LNCAP (cell line): ENCODE measurements around the gene LHX2.

Experiments used
- TF ChIP-seq, protein P1 (sequence below): fragments of 450-650 bp; IDR thresholded peaks from 2 replicates; pipeline ENCODE4 v1.5.1; 2017; ENCODE audit warnings: mild to moderate bottlenecking

The LHX2 gene

DNA sequence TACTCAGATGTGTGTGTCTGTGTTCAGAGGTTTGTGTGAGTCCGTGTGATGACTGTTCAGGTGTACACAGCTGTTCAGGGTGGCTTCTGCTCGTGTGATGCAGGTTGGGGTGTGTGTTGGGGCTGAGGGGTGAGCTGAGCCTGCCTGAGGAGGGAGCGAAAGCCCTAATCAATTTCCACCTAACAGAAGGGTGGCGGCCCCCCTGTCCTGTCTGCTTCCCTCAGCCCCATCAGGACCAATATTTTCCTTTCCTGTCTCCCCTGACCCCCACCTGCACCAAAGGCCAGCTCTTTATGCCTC, 30.2 kb downstream of the LHX2 start:
- TF ChIP-seq, protein P1, sequence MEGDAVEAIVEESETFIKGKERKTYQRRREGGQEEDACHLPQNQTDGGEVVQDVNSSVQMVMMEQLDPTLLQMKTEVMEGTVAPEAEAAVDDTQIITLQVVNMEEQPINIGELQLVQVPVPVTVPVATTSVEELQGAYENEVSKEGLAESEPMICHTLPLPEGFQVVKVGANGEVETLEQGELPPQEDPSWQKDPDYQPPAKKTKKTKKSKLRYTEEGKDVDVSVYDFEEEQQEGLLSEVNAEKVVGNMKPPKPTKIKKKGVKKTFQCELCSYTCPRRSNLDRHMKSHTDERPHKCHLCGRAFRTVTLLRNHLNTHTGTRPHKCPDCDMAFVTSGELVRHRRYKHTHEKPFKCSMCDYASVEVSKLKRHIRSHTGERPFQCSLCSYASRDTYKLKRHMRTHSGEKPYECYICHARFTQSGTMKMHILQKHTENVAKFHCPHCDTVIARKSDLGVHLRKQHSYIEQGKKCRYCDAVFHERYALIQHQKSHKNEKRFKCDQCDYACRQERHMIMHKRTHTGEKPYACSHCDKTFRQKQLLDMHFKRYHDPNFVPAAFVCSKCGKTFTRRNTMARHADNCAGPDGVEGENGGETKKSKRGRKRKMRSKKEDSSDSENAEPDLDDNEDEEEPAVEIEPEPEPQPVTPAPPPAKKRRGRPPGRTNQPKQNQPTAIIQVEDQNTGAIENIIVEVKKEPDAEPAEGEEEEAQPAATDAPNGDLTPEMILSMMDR, result no peak

GRCh38 chr9:124042201-124042721, 30.7 kb downstream of the LHX2 start:
- TF ChIP-seq, protein P1, result no peak

- TF ChIP-seq, protein P1, result no peak
Measured at GRCh38 chr9:124044448-124044847, 32.9 kb downstream of the LHX2 start.

DNA sequence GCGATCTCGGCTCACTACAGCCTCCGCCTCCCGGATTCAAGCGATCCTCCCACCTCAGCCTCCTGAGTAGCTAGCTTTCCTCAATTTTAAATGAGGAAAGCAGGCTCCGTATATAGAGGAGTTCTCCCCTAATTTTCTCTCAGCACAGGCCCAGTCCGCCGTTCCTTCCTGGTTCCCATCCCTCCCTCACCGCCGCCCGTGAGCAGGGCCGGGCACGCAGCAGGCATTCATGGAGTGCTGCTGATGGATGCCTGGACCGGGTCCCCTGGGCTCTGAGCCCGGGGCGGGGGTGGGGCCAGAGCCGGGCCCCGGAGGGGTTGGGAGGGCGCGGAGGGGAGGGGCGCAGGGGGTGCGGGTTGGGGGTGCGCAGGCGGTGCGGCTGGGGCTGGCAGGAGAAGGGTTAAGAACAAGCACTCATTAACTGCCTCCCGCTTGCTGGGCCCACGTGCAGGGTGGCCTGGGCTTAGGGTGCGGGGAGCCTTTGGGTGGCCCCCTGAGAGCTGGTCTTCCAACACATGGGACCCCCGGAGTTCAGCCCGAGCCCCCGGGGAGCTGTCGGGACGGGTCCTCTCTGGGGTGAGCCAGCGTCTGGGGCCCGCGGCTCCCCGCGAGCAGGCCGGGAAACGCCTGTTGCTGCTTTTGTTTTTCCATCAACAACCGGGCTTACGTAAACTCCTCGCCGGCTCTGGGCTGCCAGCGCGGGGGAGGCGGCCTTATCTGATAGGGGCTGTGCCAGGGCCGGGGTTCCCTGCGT, 33.7 kb downstream of the LHX2 start:
- TF ChIP-seq, protein P1, result no peak

GRCh38 chr9:124045830-124046177, 34.2 kb downstream of the LHX2 start:
- TF ChIP-seq, protein P1, result no peak

DNA sequence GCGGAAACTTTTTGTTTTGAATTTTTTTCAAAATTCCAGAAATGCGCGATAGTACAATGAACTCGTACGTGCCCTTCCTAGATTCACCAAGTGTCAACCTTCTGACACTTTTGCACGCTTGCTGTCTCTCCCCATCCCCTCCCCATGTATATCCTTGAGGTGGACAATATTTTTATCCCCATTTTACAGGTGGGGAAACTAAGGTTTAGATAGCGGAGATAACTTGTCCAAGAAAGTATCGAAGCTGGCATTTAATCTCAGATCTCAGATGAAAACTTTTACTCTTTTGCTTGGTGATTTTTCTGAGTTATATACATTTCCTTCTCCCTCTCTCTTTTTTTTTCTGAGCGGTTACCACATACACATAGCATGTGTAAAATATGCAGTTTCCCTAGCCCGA, 34.6 kb downstream of the LHX2 start:
- TF ChIP-seq, protein P1, result no peak

- TF ChIP-seq, protein P1, result no peak
Measured at GRCh38 chr9:124047251-124047672, 35.7 kb downstream of the LHX2 start.

DNA sequence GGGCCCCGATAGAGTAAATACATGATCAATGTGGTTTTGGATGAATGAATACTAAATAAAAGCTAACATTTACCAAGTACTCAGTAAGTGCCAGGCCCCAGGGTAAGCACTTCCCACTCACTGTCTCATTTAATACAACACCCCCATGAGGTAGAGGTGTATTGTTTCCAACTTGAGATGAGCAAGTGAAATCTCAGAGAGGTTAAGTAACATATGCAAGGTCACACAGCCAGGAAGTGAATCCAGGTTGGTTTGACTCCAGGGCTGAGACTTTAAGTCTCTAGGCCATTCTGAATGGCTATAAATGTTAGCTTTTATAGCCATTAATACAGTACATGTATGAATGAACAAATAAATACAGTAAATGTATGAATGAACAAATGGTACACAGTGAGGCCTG, 39.4 kb downstream of the LHX2 start:
- TF ChIP-seq, protein P1, result no peak
